Fibroblast of the aortic adventitia (primary cell): ENCODE data around the gene PAX9. TPM values are rescaled to one million over a fixed set of nuclear protein-coding genes. Genes with fewer than 3 reads are reported as not detected.

Source experiments
- DNase-seq: peaks from one replicate; pipeline ENCODE4 v3.0.0-alpha.2; 2010; ENCODE audit warnings: low read depth
- H3K4me3 ChIP-seq: 2 replicates; pipeline ENCODE4 v1.5.1; 2011; ENCODE audit warnings: low read depth, mild to moderate bottlenecking, control low read depth, low read length, moderate library complexity
- total RNA-seq: library from RNA; depleted of rRNA; stranded (reverse); fragments of >200 nt; gene quantifications from 2 replicates; pipeline ENCODE4 v1.2.3, GENCODE V29; 2012; ENCODE audit warnings: low replicate concordance
- TF ChIP-seq, protein P1 (sequence below): IDR thresholded peaks from 2 replicates; pipeline ENCODE4 v1.5.1; 2011; ENCODE audit warnings: mild to moderate bottlenecking, low read length, control low read depth, inconsistent platforms; ENCODE audit not compliant: insufficient read depth

The PAX9 gene
- total RNA-seq, 1 donor, result 0.18 TPM

- no peak overlapping the region for H3K4me3 ChIP-seq
- no peak for DNase-seq
- TF ChIP-seq, protein P1, sequence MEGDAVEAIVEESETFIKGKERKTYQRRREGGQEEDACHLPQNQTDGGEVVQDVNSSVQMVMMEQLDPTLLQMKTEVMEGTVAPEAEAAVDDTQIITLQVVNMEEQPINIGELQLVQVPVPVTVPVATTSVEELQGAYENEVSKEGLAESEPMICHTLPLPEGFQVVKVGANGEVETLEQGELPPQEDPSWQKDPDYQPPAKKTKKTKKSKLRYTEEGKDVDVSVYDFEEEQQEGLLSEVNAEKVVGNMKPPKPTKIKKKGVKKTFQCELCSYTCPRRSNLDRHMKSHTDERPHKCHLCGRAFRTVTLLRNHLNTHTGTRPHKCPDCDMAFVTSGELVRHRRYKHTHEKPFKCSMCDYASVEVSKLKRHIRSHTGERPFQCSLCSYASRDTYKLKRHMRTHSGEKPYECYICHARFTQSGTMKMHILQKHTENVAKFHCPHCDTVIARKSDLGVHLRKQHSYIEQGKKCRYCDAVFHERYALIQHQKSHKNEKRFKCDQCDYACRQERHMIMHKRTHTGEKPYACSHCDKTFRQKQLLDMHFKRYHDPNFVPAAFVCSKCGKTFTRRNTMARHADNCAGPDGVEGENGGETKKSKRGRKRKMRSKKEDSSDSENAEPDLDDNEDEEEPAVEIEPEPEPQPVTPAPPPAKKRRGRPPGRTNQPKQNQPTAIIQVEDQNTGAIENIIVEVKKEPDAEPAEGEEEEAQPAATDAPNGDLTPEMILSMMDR, result no peak
Observed at GRCh38 chr14:36659010-36659821, 2.4 kb upstream of the PAX9 start.

- DNase-seq, result no peak
- TF ChIP-seq, protein P1, result no peak
- H3K4me3 ChIP-seq, result no peak overlapping the region
Observed at GRCh38 chr14:36659822-36660735, 1.6 kb upstream of the PAX9 start.

GRCh38 chr14:36660736-36661505 lies 739 bp upstream of the PAX9 start:
- no peak overlapping the region for H3K4me3 ChIP-seq
- DNase-seq, result no peak
- TF ChIP-seq, protein P1, result no peak

- TF ChIP-seq, protein P1, result no peak
- no peak overlapping the region for H3K4me3 ChIP-seq
- no peak for DNase-seq
Observed at GRCh38 chr14:36662258-36662542, 540 bp downstream of the PAX9 start.

GRCh38 chr14:36662543-36663403 lies 1.1 kb downstream of the PAX9 start:
- no peak overlapping the region for H3K4me3 ChIP-seq
- TF ChIP-seq, protein P1, result no peak
- no peak for DNase-seq
